GM18907 (cell line): ENCODE data around the gene WDR49.
A peak's percentile ranks its signal among the peaks of the same experiment; 100 is the strongest.

ENCODE experiments used
- ATAC-seq: cut with Tn5 transposase; IDR thresholded peaks from one replicate; pipeline ENCODE4 v1.9.1; 2021; ENCODE audit warnings: mild to moderate bottlenecking, moderate library complexity; ENCODE audit not compliant: unreplicated experiment

The WDR49 gene

GRCh38 chr3:167653760-167654159 lies at the start of gene WDR49:
WDR49 (minus strand) TSS chr3:167653942; CDS start chr3:167653425, 517 bp downstream.
- peak; percentile 55 for ATAC-seq

DNA sequence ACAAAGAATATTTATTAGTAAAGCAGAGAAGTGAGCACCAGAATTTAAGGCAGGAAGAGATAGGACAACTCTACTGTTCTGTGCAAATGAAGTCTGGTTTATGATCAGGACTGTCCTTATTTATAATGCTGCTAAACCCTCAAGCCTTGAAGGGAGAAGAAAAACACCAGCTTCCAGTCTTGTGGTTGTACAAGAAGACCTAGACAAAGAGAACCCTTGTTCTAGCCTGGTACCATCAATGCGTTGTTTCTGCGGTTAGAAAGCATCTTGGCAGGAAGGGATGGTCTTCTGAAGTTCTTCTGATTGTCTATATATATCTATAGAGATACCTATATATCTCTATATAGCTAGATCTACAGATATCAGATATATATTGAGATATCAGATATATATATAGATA lies 47.2 kb upstream of the WDR49 start:
- ATAC-seq, result no peak

- no peak for ATAC-seq
These were observed 46.3 kb upstream of the WDR49 start for GRCh38 chr3:167700046-167700445.

- no peak for ATAC-seq
These were observed 40.4 kb upstream of the WDR49 start for GRCh38 chr3:167694121-167694520.

DNA sequence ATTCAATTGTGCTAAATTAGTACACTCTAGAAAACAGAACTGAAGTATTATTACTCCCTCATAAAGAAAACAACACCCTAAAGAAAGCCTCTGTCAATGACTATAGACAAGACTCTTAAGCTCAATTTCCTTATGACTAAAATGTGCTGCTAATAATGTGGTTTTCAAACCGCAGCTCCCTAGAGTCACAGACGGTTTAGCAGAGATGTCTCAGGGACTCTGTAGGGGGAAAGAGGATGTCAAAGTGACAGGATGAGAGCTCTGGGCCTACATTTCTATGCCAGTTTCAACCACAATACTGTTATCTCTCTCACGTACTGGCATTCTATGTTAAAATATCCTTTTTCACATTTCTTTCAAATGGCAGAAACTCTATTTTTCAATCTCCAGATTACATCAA lies 37.6 kb upstream of the WDR49 start:
- peak; percentile 100 for ATAC-seq

DNA sequence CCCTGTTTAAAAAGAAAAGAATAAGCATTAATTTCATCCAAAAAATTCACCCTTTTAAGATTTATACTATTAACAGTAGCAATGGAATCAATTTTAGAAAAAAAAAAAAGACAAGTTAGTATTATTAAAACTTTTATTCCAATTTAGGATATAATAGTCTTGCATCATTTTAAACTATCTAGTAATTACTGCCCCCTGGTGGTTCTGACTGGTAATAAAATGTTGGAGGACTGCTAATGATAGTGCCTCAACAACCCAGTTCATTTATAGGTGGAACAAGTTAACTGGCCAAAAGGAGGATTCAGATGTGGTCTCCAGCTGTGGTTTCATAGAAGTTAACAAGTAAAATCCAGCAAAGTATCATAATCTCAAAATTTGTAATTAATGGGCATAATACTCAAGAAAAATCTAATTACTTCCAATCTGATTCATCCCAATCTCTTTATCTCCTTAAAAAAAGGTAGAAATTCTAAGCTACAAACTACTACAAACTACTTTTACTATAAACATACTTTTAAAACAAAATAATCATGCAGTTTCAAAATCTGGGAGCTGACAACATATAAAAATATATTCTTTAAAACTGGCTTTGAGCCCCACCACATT lies 30.7 kb upstream of the WDR49 start:
- ATAC-seq, result peak; percentile 85

GRCh38 chr3:167679526-167679925 lies 25.8 kb upstream of the WDR49 start:
- ATAC-seq, result no peak

DNA sequence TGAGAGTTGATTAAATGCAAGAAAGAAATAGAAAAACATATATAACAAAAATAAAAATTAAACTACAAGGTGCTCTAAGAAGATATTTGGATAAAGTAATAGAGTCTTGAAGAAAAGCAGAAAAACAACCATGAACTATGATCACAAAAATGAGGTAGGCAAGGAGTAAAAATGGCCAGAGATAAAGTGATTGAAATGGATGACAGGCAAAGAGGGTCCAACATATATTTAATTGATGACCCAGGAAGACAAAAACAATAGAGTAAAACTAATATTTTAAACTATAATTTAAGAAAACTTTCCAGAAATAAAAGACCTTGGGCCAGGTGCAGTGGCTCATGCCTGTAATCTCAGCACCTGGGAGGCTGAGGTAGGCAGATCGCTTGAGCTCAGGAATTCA lies 22.1 kb upstream of the WDR49 start:
- no peak for ATAC-seq

- ATAC-seq, result no peak
These were observed 19.5 kb upstream of the WDR49 start for GRCh38 chr3:167673221-167673620.

DNA sequence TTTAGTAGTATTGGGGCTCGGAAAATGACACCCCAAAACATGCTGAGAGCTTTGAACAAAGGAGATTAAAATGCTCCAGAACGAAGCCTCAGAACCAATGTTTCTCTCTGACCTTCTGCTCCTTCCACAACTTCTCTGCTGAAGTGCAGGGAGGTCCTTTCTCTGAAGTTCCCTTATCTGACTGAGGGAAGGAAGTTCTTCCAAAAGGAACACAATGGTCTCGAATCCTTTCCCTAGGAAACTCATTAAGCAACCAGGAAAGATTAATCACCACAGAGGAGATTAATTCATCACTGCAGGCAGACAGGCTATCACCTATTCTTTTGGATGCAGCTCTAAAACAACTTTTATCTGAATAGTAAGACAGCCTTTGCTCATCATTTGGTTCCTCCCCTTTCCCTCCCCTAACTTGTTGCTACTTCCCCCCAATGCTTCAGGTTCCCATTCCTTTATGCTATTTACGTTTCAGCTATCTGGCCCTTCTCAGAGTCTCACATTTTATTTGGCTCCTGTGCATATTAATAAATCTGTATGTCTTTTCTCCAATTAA lies 18.2 kb upstream of the WDR49 start:
- no peak for ATAC-seq

GRCh38 chr3:167669699-167670098 lies 16.0 kb upstream of the WDR49 start:
- no peak for ATAC-seq

DNA sequence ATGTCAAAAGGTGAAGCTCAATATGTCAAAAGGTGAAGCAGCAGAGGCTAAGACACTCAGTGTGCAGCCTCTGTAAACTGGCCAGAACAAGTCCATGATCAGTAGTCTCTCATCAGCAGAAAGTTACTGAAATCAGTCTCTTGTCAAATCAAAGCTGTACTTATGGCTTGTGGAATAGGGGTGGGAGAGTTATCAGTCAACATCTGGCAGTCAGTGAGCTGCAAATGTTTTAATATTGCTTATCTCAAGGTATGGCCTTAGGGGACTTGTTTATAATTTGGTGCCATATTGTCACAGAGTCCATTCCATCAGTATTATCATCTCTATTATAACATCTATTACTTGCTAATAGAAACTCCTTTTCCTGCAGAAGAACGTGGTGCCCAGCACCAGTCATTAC lies 14.9 kb upstream of the WDR49 start:
- no peak for ATAC-seq

- no peak for ATAC-seq
These were observed 12.8 kb upstream of the WDR49 start for GRCh38 chr3:167666563-167666962.

DNA sequence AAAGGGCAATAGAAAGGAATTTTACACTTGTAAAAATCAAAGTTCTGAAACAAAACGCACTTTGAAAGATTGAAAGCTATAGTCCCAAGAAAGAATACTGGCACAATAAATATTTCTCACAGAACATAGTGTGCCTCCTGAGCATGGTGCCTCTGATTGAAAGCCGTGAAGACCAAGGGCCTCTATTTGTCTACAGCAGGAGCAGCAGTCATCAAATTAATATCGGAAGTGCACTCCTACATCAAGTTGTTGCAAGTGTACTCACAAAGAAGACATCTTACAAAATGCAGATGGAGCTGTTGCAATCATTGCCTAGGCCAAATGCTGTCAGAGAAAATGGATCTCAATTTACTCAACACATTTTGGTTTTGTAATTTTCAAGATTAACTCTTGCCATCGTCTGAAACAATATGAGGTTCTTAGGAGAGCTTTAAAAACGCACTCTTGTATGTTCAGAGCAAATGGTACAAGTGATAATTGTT lies 9.2 kb upstream of the WDR49 start:
- ATAC-seq, result no peak

GRCh38 chr3:167657684-167658225 lies 4.0 kb upstream of the WDR49 start:
- ATAC-seq, result no peak

GRCh38 chr3:167656821-167657220 lies 3.1 kb upstream of the WDR49 start:
- no peak for ATAC-seq

GRCh38 chr3:167653155-167653554 lies 587 bp downstream of the WDR49 start:
- ATAC-seq, result no peak

GRCh38 chr3:167651826-167652225 lies 1.9 kb downstream of the WDR49 start:
- no peak for ATAC-seq

DNA sequence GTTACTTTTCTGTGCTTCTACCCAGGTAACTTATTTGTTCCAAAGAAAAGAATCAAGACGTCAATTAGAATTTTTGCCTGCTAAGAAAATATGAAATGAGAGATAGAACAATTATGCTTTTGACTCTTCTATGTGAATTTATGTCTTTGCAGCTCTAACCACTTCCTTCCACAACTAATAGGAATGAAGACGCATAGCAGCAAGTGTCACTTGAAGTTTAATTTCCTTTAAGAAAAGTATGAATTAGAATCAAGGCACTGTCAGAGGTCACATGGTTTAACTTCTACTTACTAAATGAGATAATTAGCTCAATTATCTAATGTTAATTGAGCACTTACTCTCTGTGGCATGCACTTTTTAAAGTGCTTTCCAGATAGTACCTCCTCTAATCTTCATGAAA lies 3.3 kb downstream of the WDR49 start:
- no peak for ATAC-seq

DNA sequence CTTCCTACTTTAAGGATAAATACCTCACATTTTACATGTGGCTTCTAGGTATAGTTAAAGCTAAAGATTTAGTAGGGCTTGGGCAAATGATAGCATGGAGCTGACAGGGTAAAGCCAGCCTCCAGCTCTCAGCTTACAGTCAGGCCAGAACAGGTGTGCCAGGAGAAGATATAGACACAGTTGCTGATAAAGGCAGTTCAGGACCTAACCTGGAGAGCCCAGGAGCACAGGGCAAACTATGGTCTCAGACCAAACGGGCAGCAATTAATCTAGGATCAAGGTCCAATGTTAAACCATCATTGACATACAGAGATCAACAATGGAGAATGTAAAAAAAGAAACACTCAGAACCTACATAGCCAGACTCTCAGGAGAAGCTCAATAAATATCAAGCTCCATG lies 4.0 kb downstream of the WDR49 start:
- no peak for ATAC-seq

DNA sequence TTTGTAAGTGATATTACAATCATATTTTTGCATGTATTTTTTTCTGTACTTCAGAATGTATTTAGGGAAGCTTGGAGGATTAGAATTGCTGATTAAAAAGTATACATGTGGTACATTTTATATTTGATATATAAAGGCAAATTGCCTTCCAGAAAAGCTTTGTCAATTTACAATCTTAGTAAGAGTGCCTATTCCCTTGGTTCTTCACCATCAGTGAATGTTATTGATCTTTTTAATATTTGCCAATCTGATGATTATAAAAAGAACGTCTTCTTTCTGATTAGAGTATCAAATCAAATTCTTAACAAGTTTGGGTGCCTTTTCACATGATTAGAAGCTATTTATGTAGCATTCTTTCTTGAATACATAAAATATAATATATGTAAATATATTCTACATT lies 9.1 kb downstream of the WDR49 start:
- ATAC-seq, result no peak

GRCh38 chr3:167631471-167631870 lies 22.3 kb downstream of the WDR49 start:
- no peak for ATAC-seq

- no peak for ATAC-seq
These were observed 27.3 kb downstream of the WDR49 start for GRCh38 chr3:167626490-167626889.
